GM13977 (cell line): ENCODE measurements around the gene GAB1.

Experiments
- DNase-seq: peaks from one replicate; pipeline ENCODE4 v3.0.0; 2012; ENCODE audit warnings: low spot score
- in situ Hi-C: fragments of 300-500 bp; cut with MboI; formaldehyde crosslinking; loops from one replicate; pipeline ENCODE4 v1.12.0; 2022; ENCODE audit warnings: low sequenced_read_pairs, low pct_unique_long_range_greater_than_20kb, mixed read lengths, inconsistent platforms; ENCODE audit not compliant: unreplicated experiment
- TF ChIP-seq, protein P1 (sequence below): IDR thresholded peaks from 2 replicates; pipeline ENCODE4 v1.5.1; 2012; ENCODE audit warnings: mild to moderate bottlenecking, control low read depth; ENCODE audit not compliant: insufficient read depth; ENCODE audit errors: extremely low read depth, missing control alignments

GAB1 gene

DNA sequence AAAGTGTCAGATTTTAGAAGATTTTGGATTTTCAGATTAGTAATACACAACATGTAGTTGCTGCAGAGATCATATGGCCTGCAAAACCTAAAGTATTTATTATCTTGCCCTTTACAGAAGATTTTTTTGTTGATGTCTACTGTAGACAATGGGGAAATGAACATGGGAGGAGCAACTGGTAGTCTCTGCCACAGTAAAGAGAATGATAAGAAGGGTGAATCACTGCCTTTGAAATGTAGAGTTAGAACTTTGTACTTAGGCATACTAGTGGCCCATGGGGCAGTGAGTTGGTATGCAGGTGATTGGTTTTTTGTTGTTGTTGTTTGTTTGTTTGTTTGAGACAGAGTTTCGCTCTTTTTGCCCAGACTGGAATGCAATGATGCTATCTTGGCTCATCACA, 50.1 kb downstream of the GAB1 start:
- in situ Hi-C loops: no loop called here
- TF ChIP-seq, protein P1, sequence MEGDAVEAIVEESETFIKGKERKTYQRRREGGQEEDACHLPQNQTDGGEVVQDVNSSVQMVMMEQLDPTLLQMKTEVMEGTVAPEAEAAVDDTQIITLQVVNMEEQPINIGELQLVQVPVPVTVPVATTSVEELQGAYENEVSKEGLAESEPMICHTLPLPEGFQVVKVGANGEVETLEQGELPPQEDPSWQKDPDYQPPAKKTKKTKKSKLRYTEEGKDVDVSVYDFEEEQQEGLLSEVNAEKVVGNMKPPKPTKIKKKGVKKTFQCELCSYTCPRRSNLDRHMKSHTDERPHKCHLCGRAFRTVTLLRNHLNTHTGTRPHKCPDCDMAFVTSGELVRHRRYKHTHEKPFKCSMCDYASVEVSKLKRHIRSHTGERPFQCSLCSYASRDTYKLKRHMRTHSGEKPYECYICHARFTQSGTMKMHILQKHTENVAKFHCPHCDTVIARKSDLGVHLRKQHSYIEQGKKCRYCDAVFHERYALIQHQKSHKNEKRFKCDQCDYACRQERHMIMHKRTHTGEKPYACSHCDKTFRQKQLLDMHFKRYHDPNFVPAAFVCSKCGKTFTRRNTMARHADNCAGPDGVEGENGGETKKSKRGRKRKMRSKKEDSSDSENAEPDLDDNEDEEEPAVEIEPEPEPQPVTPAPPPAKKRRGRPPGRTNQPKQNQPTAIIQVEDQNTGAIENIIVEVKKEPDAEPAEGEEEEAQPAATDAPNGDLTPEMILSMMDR: no peak
- no peak for DNase-seq

DNA sequence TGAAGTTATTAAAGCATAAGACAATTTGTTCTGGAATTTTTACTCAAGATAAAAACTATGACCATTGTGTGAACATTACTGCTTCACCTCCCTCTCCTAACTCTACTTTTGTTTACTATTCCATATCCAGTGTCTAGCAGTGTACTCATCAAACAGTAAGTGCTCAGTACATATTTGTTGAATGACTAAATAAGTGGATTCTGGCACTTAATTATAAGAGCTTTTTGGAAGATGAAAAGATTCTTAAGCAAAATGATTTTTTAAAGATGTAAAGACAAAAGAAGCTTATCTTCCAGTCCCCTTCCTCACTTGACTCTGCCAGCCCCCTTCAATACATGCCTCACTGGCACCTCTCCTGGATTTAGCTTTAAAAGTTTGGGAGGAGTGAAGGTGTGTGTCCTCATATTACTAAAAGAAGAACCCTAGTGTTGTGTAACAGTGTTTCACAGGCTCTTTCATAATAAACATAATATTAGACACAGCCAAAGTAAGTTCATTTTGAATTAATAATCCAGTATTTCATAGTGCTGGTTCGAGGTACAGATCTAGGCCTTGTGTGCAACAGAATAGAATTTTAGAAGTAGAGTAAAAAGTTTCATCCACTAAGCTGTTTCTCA, 53.0 kb downstream of the GAB1 start:
- in situ Hi-C loops: no loop called here
- no peak for DNase-seq
- TF ChIP-seq, protein P1: no peak

DNA sequence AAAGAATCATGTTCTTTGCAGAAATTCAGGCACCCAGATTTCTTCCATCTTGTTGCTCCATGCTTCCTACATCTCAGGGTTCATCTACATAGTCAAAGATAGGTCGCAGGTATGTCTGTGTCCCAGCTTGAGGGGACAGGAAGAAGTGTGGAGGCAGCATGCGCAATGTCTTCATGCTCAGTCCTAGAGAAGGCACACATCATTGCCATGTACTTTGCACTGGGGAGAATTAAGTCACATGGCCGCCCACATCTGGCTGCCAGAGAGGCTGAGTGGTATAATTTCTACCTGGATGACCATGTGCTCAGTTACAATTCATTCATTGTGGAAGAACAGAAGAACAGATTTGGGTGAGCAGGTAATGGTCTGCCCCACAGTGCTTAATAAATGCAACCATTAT, 54.1 kb downstream of the GAB1 start:
- in situ Hi-C loops: no loop called here
- no peak for DNase-seq
- TF ChIP-seq, protein P1: no peak

DNA sequence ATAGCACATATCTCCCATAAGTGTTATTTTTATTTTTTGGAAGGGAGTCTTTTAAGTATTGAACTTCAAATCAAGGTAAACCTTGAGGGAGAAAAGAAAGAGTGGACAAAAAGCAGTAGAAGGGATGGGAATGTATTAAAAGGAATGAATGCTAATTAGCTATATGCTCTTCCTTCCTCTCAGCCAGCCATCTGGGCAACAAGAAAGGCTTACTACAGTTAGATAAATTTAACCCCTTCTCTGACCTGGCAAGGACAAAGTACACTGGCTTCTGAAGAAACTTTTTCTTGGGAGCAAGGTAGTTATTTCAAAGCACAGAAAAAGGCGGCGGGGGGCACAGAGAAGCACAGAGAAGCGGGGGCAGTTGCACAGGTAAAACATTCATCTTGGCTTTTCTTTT, 54.6 kb downstream of the GAB1 start:
- TF ChIP-seq, protein P1: no peak
- in situ Hi-C loops: no loop called here
- no peak for DNase-seq

DNA sequence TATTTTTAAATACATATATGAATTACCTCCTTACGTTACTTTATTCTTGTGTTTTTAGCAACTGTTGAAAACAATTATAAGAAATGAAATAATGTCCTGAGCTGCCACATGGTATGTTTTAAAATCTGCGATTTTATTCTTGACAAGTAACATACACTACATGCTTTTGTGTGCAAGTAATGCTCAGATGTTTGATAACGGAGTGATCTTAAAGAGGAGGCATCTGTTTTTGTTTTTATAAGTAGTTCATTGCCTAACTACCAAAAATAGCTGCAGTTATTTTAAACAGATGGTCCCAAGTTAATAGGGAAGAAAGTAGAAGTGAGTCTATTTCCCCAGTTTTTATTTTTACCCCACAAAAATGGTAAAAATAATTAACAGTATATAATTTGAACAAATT, 55.2 kb downstream of the GAB1 start:
- no peak for DNase-seq
- TF ChIP-seq, protein P1: no peak
- in situ Hi-C loops: no loop called here

DNA sequence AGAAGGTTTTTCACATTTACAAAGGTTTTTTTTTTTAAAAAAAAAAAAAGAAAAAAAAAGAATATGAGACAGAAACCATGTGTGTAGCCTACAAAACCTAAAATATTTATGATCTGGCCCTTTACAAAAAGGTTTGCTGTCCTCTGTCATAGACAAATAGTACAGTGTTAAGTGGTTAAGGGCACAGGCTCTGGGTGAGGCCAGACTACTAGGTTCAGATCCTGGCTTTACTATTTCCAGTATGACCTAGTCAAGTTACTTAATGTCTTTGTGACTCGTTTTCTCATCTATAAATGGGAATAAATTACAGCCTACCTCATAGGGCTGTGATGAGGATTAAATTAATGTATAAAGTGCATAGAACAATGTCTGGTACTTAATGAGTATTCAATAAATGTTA, 56.5 kb downstream of the GAB1 start:
- in situ Hi-C loops: no loop called here
- no peak for DNase-seq
- TF ChIP-seq, protein P1: no peak
